Esophagus squamous epithelium (tissue), 4 donors: ENCODE results near the gene VAV2.
A peak's percentile ranks its signal among the peaks of the same experiment; 100 is the strongest.

ENCODE experiments used
- CTCF ChIP-seq, 6 experiments: fragments of 450-650 bp in 4 of 6; fragments of 200-600 bp in 2 of 6; sonication (generic) in 2 of 6; IDR thresholded peaks; one replicate each; pipeline ENCODE4 v1.5.1; 2016 to 2019; ENCODE audit warnings: antibody characterized with exemption in 6 of 6, mild to moderate bottlenecking in 4 of 6, moderate library complexity in 4 of 6
- POLR2A ChIP-seq, 4 donors: fragments of 450-650 bp; IDR thresholded peaks; one replicate each; pipeline ENCODE4 v1.6.1; 2017; ENCODE audit warnings: antibody characterized with exemption in 4 of 4, mild to moderate bottlenecking in 4 of 4, moderate library complexity in 3 of 4

GRCh38 chr9:133991964-133992779 is at the start of gene VAV2:
- peak in 1 of 4 donors; percentile 27 for TF ChIP-seq POLR2A (IDR thresholded peaks at IDR 0.05)
- no peak for TF ChIP-seq CTCF (IDR thresholded peaks at IDR 0.05)
